ENCODE results near the gene GABARAPL1. TPM values are rescaled to one million over a fixed set of nuclear protein-coding genes. Genes with fewer than 3 reads are reported as not detected.

The GABARAPL1 gene
- total RNA-seq, 1 experiment from 2014 or later: 55.6 TPM

GRCh38 chr12:10221846-10222245 is 9.2 kb downstream of the GABARAPL1 start:
- Histone ChIP-seq H3K23ac (ENCODE audit: insufficient read length, low read depth, low read length) (no peak overlapping the region), H2BK12ac (ENCODE audit: insufficient read length, low read depth, low read length) (no peak overlapping the region), H3K27me3 (ENCODE audit: insufficient read depth, low read length) (no peaks in the 10 kb centered on the region), H3K27ac (ENCODE audit: insufficient read length, low read depth, low read length) (no peak overlapping the region), H3K9me3 (ENCODE audit: control insufficient read depth, low read depth, low read length) (no peaks in the 10 kb centered on the region), H3K56ac (ENCODE audit: insufficient read length, low read depth, low read length) (no peak overlapping the region), H3T11ph (ENCODE audit: low read length) (no peak overlapping the region), H4K8ac (replicated peaks; ENCODE audit: insufficient read length, low read depth, low read length) (no peak overlapping the region), H3K79me1 (ENCODE audit: insufficient read depth, low read depth, low read length, poor library complexity, severe bottlenecking) (peaks cover 4% of the 10 kb centered on the region), H2BK15ac (ENCODE audit: low read depth, low read length) (no peak overlapping the region), H3K18ac (ENCODE audit: insufficient read length, low read depth, low read length) (no peak overlapping the region), H3K23me2 (ENCODE audit: insufficient read length, low read depth, low read length, poor library complexity, severe bottlenecking) (no peaks in the 10 kb centered on the region), H2BK5ac (ENCODE audit: insufficient read length, low read length) (no peak overlapping the region), H2AK5ac (ENCODE audit: insufficient read length, low read length) (no peak overlapping the region), H3K4me1 (ENCODE audit: insufficient read depth, low read length) (no peaks in the 10 kb centered on the region), H3K79me2 (ENCODE audit: insufficient read depth, low read length) (no peaks in the 10 kb centered on the region), H2BK120ac (ENCODE audit: low read depth, low read length, poor library complexity, severe bottlenecking) (no peak overlapping the region), H3K14ac (ENCODE audit: insufficient read depth, low read length) (no peak overlapping the region), H3K4me2 (ENCODE audit: insufficient read depth, insufficient read length, low read length) (no peak overlapping the region), H4K91ac (ENCODE audit: insufficient read length, low read depth, low read length) (no peak overlapping the region), H4K5ac (ENCODE audit: insufficient read length, low read depth, low read length) (no peak overlapping the region), H3K4ac (ENCODE audit: low read depth, low read length) (no peak overlapping the region), H4K20me1 (ENCODE audit: control insufficient read depth, insufficient read depth, insufficient read length) (no peaks in the 10 kb centered on the region), H2AFZ (ENCODE audit: low read length) (no peak overlapping the region), H3K9ac (ENCODE audit: extremely low read depth, insufficient read length, low read length) (no peak overlapping the region), H2BK20ac (ENCODE audit: low read depth, low read length, poor library complexity, severe bottlenecking) (no peak overlapping the region)
- no peaks in the 10 kb centered on the region for H3K9me3 Mint-ChIP-seq
- TF ChIP-seq CTCF (conservative IDR thresholded peaks at IDR 0.05): no peak
- no peak overlapping the region for H3K4me3 Mint-ChIP-seq
- DNase-seq: no peak
- H3K27ac Mint-ChIP-seq: no peak overlapping the region
- no peaks in the 10 kb centered on the region for H3K4me1 Mint-ChIP-seq
- no CpG with 5 or more reads among the region's 5 CpGs for WGBS (ENCODE audit: extremely low coverage, insufficient read length, low lambda C conversion rate)
- H3K27me3 Mint-ChIP-seq (ENCODE audit: low read depth): no peaks in the 10 kb centered on the region
- H3K36me3 Mint-ChIP-seq (ENCODE audit: insufficient read depth in 1 of 3, low read depth in 3 of 3): peaks cover 49 to 67% (median 57%) of the 10 kb centered on the region in 3 experiments
